HepG2 (cell line): ENCODE results near the gene B4GALT1. TPM values are rescaled to one million over a fixed set of nuclear protein-coding genes. Genes with fewer than 3 reads are reported as not detected.

Experiments
- ARNT2 ChIP-seq: sonication (generic); formaldehyde crosslinking; IDR thresholded peaks from 2 replicates; pipeline ENCODE4 v1.8.0; 2022; ENCODE audit warnings: mild to moderate bottlenecking, low read depth, missing genetic modification reagents, moderate library complexity
- KMT2B ChIP-seq: IDR thresholded peaks from 2 replicates; pipeline ENCODE4 v1.6.1; 2016; ENCODE audit warnings: missing genetic modification reagents, missing compliant biosample characterization
- PHF8 ChIP-seq: sonication (generic); formaldehyde crosslinking; IDR thresholded peaks from 2 replicates; pipeline ENCODE4 v1.5.0; 2020; ENCODE audit warnings: missing genetic modification reagents
- RXRA ChIP-seq: sonication (generic); formaldehyde crosslinking; IDR thresholded peaks from 2 replicates; pipeline ENCODE4 v1.5.1; 2020; ENCODE audit warnings: missing genetic modification reagents
- TCF12 ChIP-seq, 2 experiments: fragments of 450-650 bp in 1 of 2; sonication (generic) in 1 of 2; formaldehyde crosslinking in 1 of 2; IDR thresholded peaks; 2 replicates each; pipeline versions ENCODE4 v1.6.1 to v1.8.0; 2017 to 2022; ENCODE audit warnings: antibody characterized with exemption in 1 of 2, mild to moderate bottlenecking in 1 of 2, missing genetic modification reagents in 1 of 2, moderate library complexity in 1 of 2
- polyA plus RNA-seq, 8 experiments: library from polyadenylated mRNA; depleted of rRNA in 3 of 8; stranded (reverse) in 7 of 8; unstranded in 1 of 8; fragments of >200 nt; fragmentation: Illumina TruSeq in 4 of 8; extraction: Trizol in 4 of 8; gene quantifications; 2 replicates each; pipeline versions ENCODE4 v1.2.1 to v1.2.3, GENCODE V29; 2011 to 2016; ENCODE audit warnings: low read depth in 4 of 8, missing spikeins in 1 of 8, mixed read lengths in 1 of 8; ENCODE audit not compliant: insufficient read depth in 1 of 8
- total RNA-seq, 5 experiments: library from RNA; depleted of rRNA; stranded (reverse); fragments of >200 nt; fragmentation: Illumina TruSeq; extraction: Trizol; gene quantifications; 2 replicates each; pipeline ENCODE4 v1.2.3, GENCODE V29; 2016; ENCODE audit warnings: low read depth in 1 of 5
- TF ChIP-seq, protein P1 (sequence below): sonication (generic); formaldehyde crosslinking; IDR thresholded peaks from 2 replicates; pipeline ENCODE4 v1.4.0; 2020; ENCODE audit warnings: missing genetic modification reagents, borderline replicate concordance
- TF ChIP-seq, protein P2 (sequence below): sonication (generic); formaldehyde crosslinking; IDR thresholded peaks from 2 replicates; pipeline ENCODE4 v1.5.0; 2020; ENCODE audit warnings: mild to moderate bottlenecking, missing genetic modification reagents, borderline replicate concordance
- TF ChIP-seq, protein P3 (sequence below): sonication (generic); formaldehyde crosslinking; IDR thresholded peaks from 2 replicates; pipeline ENCODE4 v1.5.0; 2020; ENCODE audit warnings: missing genetic modification reagents, mild to moderate bottlenecking, borderline replicate concordance
- TF ChIP-seq, protein P4 (sequence below): IDR thresholded peaks from 2 replicates; pipeline ENCODE4 v1.6.1; 2016; ENCODE audit warnings: missing compliant biosample characterization, missing genetic modification reagents, borderline replicate concordance
- TF ChIP-seq, protein P5 (sequence below): sonication (generic); formaldehyde crosslinking; IDR thresholded peaks from 2 replicates; pipeline ENCODE4 v1.5.1; 2020; ENCODE audit warnings: mild to moderate bottlenecking, missing genetic modification reagents

The B4GALT1 gene
- total and polyA plus RNA-seq, 2 of the 13 experiments (the other 11 are each of a cell fraction or from before 2014, with no cell fraction given): 15.7 to 33.5 TPM

DNA sequence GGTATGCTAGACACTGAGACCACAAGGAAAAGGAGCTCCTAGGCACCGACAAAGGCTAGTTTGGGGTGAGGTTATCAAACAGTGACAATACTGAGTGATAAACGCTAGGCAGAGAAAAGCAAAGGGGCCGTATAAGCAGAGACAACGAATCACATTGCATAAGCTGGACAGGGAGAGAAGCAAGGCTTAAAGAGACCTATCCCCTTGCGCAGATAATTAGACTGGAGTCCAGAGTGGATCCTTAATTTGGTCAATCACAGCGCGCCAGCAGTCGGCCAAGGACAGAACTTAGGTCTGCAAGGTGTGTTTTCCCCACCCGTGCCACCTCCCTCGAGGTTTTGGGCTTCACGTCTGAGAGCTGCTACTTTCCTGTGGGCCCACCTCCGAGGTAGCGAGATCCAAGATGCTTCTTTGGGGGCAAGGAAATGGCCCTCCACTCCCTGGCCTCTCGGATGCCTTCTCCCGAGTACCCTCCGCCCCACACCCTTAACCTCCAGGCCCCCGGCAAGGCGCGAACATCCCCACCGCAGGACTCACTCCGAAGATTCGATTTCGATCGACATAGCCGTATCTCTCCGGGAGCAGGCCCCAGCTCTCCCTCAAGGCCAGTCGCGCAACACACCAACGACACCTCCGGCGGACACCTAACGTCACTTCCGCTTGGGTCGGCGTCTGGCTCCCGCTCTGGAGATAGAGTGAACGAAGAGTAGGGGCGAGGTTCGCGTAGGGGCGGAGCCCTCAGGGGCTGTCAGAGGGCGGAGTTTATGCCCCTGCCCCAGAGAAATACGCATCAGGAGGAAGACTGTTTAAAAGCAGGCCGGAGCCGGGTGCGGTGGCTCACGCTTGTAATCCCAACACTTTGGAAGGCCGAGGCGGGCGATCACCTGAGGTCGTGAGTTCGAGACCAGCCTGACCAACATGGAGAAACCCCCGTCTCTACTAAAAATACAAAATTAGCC lies 90.8 kb downstream of the B4GALT1 start, which contains the start of gene SMU1 (continued):
- TF ChIP-seq, protein P1, sequence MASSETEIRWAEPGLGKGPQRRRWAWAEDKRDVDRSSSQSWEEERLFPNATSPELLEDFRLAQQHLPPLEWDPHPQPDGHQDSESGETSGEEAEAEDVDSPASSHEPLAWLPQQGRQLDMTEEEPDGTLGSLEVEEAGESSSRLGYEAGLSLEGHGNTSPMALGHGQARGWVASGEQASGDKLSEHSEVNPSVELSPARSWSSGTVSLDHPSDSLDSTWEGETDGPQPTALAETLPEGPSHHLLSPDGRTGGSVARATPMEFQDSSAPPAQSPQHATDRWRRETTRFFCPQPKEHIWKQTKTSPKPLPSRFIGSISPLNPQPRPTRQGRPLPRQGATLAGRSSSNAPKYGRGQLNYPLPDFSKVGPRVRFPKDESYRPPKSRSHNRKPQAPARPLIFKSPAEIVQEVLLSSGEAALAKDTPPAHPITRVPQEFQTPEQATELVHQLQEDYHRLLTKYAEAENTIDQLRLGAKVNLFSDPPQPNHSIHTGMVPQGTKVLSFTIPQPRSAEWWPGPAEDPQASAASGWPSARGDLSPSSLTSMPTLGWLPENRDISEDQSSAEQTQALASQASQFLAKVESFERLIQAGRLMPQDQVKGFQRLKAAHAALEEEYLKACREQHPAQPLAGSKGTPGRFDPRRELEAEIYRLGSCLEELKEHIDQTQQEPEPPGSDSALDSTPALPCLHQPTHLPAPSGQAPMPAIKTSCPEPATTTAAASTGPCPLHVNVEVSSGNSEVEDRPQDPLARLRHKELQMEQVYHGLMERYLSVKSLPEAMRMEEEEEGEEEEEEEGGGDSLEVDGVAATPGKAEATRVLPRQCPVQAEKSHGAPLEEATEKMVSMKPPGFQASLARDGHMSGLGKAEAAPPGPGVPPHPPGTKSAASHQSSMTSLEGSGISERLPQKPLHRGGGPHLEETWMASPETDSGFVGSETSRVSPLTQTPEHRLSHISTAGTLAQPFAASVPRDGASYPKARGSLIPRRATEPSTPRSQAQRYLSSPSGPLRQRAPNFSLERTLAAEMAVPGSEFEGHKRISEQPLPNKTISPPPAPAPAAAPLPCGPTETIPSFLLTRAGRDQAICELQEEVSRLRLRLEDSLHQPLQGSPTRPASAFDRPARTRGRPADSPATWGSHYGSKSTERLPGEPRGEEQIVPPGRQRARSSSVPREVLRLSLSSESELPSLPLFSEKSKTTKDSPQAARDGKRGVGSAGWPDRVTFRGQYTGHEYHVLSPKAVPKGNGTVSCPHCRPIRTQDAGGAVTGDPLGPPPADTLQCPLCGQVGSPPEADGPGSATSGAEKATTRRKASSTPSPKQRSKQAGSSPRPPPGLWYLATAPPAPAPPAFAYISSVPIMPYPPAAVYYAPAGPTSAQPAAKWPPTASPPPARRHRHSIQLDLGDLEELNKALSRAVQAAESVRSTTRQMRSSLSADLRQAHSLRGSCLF: no peak
- TF ChIP-seq, protein P2, sequence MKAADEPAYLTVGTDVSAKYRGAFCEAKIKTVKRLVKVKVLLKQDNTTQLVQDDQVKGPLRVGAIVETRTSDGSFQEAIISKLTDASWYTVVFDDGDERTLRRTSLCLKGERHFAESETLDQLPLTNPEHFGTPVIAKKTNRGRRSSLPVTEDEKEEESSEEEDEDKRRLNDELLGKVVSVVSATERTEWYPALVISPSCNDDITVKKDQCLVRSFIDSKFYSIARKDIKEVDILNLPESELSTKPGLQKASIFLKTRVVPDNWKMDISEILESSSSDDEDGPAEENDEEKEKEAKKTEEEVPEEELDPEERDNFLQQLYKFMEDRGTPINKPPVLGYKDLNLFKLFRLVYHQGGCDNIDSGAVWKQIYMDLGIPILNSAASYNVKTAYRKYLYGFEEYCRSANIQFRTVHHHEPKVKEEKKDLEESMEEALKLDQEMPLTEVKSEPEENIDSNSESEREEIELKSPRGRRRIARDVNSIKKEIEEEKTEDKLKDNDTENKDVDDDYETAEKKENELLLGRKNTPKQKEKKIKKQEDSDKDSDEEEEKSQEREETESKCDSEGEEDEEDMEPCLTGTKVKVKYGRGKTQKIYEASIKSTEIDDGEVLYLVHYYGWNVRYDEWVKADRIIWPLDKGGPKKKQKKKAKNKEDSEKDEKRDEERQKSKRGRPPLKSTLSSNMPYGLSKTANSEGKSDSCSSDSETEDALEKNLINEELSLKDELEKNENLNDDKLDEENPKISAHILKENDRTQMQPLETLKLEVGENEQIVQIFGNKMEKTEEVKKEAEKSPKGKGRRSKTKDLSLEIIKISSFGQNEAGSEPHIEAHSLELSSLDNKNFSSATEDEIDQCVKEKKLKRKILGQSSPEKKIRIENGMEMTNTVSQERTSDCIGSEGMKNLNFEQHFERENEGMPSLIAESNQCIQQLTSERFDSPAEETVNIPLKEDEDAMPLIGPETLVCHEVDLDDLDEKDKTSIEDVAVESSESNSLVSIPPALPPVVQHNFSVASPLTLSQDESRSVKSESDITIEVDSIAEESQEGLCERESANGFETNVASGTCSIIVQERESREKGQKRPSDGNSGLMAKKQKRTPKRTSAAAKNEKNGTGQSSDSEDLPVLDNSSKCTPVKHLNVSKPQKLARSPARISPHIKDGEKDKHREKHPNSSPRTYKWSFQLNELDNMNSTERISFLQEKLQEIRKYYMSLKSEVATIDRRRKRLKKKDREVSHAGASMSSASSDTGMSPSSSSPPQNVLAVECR (CRISPR knock-in tag): peak; percentile 86
- no peak for TF ChIP-seq TCF12 (IDR thresholded peaks at IDR 0.05)
- peak; percentile 76; the same call in 1 of the 2 replicates for TF ChIP-seq TCF12 (CRISPR knock-in tag; IDR thresholded peaks at IDR 0.05)
- TF ChIP-seq KMT2B (CRISPR knock-in tag): peak; percentile 95
- TF ChIP-seq PHF8 (CRISPR knock-in tag): peak; percentile 97
- TF ChIP-seq, protein P3, sequence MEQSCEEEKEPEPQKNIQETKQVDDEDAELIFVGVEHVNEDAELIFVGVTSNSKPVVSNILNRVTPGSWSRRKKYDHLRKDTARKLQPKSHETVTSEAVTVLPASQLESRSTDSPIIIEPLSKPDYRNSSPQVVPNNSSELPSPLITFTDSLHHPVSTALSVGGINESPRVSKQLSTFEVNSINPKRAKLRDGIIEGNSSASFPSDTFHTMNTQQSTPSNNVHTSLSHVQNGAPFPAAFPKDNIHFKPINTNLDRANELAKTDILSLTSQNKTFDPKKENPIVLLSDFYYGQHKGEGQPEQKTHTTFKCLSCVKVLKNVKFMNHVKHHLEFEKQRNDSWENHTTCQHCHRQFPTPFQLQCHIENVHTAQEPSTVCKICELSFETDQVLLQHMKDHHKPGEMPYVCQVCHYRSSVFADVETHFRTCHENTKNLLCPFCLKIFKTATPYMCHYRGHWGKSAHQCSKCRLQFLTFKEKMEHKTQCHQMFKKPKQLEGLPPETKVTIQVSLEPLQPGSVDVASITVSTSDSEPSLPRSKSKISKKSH (CRISPR knock-in tag): peak; percentile 37; the same call in 1 of the 2 replicates
- TF ChIP-seq RXRA (CRISPR knock-in tag): peak; percentile 52
- TF ChIP-seq, protein P4, sequence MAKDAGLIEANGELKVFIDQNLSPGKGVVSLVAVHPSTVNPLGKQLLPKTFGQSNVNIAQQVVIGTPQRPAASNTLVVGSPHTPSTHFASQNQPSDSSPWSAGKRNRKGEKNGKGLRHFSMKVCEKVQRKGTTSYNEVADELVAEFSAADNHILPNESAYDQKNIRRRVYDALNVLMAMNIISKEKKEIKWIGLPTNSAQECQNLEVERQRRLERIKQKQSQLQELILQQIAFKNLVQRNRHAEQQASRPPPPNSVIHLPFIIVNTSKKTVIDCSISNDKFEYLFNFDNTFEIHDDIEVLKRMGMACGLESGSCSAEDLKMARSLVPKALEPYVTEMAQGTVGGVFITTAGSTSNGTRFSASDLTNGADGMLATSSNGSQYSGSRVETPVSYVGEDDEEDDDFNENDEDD (CRISPR knock-in tag): peak; percentile 73; the same call in 1 of the 2 replicates
- TF ChIP-seq ARNT2: no peak
- TF ChIP-seq, protein P5, sequence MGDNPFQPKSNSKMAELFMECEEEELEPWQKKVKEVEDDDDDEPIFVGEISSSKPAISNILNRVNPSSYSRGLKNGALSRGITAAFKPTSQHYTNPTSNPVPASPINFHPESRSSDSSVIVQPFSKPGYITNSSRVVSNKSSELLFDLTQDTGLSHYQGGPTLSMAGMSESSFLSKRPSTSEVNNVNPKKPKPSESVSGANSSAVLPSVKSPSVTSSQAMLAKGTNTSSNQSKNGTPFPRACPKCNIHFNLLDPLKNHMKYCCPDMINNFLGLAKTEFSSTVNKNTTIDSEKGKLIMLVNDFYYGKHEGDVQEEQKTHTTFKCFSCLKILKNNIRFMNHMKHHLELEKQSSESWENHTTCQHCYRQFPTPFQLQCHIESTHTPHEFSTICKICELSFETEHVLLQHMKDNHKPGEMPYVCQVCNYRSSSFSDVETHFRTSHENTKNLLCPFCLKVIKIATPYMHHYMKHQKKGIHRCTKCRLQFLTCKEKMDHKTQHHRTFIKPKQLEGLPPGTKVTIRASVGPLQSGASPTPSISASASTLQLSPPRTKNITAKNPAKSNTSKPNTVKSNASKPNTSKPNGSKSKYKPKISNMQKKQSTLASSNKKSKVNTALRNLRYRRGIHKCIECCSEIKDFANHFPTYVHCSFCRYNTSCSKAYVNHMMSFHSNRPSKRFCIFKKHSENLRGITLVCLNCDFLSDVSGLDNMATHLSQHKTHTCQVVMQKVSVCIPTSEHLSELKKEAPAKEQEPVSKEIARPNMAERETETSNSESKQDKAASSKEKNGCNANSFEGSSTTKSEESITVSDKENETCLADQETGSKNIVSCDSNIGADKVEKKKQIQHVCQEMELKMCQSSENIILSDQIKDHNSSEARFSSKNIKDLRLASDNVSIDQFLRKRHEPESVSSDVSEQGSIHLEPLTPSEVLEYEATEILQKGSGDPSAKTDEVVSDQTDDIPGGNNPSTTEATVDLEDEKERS (CRISPR knock-in tag): peak; percentile 27; the same call in 1 of the 2 replicates
